ENCODE measurements around the gene MLLT6.

The MLLT6 gene

DNA sequence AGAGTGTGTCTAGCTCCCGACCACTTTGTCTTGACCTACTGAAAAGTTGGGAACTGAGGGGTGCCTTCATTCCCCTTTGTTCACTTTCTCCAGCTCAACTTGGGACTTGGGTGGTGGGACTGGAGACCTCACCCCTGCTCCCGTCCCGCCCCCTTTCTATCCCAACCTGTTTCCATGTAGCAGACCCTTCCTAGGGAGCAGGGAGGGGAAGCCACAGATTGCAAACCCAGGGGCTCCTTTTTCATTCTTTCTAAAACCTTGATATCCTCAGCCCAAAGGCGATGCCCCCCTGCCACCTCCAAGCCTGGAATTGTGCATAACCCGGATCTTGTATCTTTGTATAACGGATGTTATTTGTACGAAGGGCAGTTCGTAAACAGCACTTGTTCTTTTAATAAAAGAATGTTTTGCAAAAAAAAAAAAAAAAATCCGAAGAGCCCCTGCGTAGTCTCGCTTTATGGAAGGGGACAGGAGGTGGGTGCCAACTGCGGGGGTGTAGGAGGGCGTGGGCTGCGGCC, 24.4 kb downstream of the MLLT6 start:
- no peak for DNase-seq

- peak; percentile 87 for DNase-seq
These were observed 24.9 kb downstream of the MLLT6 start, which contains the start of gene CISD3 for GRCh38 chr17:38729886-38730525. CISD3 (plus strand) TSS chr17:38730341; CDS start chr17:38730359, 18 bp downstream.

DNA sequence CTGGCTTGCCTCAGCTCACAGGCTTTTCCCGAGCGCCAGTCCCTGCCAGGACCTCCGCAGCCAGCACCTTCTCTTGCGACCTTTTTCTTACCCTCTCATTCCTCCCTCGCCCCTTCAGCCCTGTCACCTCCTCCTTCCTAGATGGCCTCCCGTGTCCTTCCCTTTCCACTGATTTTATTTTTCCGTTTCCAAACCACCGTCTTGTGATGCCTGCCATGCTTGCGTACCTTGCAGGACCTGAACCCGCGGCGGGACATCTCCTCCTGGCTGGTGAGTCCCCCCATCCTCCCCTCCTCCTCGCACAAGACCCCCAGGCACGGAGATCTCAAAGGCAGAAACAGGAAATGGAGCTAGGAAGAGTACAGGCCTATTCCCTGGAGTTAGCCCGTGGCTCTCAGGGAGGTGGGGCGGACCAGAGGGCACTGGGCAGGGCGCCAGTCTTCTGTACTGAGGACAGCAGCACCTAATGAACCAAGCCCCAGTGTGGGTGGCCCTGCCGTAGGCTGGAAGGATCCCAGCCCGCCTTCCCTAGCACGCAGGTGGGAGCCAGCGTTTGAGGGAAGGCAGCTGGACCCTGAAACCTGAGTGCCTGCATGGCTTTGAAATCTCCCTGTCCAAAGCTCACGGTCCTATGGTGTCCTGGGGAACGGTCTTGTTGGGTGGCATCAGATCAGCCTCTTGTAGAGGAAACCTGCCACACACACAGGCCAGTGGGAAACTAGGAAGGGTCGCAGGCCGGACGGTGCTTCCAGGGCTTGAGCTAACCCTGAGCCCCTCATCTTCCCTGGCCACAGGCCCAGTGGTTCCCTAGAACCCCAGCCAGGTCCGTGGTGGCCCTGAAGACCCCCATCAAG, 25.7 kb downstream of the MLLT6 start:
- no peak for DNase-seq

- no peak for DNase-seq
These were observed 26.6 kb downstream of the MLLT6 start for GRCh38 chr17:38731526-38732294.

DNA sequence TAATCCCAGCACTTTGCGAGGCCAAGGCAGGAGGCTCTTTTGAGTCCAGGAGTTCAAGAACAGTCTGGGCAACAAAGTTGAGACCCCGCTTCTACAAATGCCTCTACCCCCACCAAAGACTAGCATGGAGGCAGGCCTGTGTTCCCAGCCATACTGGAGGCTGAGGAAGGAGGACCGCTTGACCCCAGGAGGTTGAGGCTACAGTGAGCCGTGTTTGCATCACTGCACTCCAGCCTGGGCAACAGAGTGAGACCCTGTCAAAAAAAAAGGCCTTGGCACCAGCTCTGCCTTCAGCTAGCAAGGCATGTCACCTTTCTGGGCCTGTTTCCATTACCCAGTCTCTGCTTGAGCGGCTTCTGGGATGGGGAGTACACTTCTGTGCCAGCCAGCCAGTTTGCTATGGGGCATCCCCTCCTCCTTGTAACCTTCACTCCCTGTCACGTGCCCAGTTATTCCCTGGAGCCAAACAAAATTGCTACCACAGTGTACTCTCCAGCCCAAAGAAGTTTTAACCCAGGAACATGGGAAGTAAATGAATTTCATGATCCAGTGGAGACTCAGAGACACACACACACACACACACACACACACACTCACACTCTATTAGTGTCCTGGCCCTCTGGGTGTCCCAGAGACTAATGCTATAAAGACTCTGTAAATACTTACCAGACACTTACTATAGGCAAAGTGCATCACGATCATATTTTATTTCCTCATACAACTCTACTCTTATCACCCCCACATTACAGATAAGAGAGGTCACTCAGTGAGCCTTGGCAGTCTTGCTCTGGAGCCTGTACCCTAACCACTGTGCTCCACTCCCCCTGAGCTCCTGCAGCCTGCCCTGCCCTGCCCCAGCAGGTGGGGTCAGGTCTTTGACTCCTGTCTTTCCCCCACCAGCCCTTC, 27.6 kb downstream of the MLLT6 start:
- DNase-seq = no peak

DNA sequence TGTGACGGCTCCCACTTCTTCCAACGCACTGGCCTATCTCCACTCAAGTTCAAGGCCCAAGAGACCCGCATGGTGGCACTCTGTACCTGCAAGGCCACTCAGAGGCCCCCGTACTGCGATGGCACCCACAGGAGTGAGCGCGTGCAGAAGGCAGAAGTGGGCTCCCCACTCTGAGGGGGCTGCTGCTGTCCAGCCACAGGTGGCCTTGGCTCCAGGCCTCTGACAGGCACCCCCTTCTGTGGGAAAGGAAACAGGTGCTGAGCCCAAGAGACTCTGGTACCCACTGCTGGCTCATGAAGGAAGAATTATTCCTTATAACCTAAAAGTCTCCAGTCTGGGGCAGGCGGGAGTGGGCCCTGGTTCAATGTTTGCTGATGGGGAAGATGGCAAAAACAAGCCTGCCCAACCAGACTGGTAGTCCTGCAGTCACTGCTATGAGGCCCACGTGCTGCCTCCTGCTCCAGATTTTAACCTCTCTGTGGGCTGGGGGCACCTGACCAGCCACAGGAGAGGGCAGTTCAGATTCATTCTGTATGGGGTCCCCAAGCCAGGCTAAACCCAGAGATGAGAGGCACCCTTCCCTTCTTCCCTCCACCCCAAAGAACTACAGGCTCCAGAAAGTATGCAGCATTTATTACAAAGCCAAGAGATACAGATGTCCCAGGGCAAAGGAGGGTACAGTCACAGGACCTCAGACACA, 28.4 kb downstream of the MLLT6 start:
- no peak for DNase-seq

DNA sequence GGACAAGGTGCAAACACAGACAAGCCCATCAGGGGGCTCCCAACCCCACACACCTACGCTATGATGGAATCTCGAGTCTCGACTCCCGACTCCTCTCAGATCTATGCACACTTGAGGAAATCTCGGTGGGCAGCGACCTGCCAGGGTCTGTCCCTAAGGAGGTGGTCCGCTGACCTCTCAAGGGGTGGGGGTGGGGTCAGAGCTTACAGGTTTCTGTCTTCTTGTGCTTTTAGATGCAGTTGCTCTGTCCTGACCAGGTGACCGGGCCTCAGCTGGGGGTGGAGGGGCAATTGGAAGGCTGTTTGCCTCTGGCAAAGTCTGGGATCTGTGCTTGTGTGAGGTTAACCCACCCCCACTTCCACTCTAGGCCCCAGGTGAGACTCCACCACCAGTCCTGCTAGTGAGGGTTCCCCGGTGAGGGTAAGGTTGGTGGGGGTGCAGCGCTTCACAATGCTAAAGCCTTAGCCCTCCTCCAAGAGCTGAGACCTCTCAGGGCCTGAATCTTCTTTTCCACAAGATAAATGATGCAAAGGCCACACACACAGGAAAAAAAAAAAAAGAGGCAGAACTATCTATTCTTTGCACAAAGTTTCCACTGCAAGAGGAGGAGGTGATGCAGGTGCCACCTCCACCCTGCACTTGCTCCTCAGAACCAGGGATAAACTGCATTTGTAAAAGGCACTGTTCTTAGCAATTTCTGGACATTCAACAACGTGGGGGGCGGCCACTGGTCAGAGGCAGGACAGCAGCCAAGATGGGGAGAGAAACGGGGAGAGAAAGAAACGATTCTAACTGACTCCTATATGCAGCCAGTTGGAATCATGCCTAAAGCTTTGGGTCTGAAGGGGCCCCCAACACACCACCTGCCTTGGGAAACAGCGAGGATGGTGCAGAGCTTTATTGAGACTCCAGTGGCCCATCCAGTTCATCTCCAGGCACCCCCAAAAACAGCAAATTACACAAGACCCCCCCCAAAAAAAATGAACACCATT, 29.2 kb downstream of the MLLT6 start:
- no peak for DNase-seq

DNA sequence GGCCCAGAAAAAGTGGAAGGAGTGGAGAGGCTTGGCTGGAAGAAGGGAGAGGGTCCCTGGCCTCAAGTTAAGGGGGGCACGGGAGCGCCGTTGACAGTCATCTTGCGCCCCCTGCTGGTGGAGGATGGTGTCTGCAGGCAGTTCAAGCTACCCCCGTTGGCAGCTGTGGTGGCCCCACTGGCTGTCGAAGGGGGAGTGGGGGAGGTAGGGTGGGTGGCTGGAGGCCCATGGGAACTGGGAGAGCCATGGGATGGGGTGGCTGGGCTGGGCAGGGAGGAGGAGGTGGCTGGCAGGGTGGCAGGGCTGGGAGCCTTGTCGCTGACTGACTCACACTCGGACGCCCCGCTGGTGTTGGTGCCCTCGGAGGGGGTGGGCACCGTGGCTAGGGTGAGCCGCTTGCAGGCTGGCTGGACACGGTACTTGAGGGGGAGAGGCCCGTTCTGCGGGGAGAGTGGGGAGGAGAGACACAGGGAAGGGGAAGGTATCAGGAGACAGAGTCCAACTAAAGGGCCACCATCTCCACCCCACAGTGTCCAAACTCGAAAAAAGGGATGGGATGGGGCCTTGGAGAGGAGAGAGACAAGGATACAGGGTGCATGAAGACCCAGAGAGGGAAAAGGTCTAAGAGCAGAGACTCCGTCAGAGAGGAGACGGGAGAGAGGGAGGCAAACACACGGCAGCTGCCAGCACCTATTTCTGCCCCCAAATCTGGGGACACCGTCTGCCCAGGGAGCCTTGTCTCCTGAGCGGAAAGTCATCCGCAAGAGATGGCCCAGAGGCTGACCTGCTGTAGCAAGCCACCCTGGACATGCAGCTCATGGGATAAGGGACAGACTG, 30.3 kb downstream of the MLLT6 start:
- DNase-seq = peak; percentile 80

DNA sequence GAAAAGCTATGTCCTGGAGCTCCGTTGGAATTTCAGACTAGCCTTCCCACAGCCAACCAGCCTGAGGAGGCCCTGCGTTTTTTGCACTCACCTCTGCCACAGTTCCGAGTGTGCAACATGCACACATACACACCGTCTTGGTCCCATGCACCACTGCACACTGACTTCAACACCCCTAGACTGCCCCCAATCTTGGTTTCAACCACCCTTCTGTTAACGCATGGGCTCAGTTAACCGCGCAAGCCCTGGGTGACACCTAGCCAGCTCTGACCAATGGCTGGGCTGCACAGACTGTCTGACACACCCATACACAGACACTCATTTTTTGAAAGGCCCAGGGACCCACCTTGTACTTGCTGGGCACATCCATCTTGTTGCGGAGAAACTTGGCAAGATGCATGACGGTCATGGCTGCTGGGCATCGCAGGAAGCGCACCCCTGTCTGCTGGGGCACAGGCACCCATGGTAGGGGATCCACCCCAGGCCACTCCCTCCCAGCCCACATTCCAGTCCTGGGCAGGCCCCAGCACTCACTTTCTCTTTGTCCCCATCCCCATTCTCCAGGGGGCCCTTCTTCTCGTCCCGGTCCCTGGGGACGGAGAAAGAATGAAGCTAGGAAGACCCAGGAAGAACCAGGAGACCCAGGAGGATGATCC, 33.1 kb downstream of the MLLT6 start:
- DNase-seq = no peak

DNA sequence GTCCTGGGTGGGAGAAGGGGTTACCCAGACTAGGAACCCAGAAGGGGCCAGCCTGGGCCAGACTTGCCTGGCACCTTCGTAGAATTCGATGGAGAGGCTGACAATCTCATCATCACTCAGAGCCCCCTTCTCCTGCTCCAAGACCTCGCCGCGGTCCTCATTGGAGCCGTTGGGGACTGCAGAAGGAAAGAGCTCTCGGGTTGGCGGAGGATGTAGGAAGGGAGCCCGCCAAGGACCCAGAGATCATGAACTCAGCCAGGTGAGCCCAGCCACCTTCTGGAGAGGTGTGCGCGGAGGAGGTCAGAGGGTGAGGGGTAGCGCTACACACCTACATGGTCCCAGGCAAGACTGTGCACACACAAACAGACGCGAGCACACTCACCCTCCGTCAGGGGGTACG, 33.6 kb downstream of the MLLT6 start:
- DNase-seq = no peak

- no peak for DNase-seq
These were observed 34.2 kb downstream of the MLLT6 start for GRCh38 chr17:38739305-38739704.

DNA sequence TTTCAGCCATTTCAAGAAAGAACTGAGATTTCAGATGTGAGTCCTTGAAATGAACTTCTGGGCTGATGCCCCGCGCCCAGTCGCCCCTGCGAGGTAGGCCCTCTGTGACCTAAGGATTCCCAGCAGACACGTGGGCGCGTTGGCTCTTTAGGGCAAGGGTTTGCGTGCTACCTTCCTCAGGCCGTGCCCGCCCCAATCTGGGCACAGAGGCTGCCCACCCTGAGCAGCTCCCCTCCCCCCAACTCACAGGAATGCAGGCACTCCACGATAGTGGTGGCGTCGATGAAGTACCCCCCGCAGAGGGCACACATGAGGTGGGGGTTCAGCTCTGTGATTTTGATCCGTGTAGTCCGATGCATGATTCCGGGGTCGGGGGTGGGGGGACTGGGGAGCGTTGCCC, 35.0 kb downstream of the MLLT6 start:
- DNase-seq = no peak

DNA sequence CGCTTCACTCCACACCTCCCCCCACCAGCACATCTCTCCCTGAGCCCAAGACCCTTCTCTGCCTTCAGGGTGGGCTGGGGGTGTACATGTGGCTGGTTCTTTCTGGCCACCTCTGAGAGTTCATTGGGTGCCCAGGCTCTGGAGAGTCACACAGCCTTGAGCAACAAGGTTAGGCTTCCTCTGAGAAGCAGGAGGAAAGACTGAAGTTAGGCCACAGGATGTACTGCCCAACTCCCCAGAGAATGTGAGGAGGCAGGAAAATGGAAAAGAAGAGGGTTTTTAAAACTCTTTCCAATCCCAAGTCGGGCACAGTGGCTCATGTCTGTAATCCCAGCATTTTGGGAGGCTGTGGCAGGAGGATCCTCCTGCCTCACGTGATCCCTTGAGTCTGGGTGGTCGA, 35.7 kb downstream of the MLLT6 start:
- no peak for DNase-seq

DNA sequence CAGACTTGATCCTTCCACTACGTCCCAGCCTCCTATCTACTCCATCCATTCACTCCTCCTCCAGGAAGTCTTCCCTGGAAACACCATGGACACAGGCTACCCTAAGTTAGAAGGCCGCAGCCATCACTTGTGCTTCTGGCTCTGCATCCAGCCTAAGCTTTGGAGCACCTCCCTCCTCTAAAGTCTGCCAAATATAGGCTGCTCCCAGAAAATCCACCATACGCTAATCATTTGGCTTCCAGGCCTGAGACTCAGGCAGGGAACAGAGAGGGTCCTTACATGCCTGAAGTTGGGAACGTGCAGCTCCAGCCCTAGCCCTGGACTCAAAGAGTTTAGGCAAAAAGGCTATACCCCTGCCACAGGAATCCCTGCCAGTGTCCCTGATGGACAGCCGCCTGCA, 36.4 kb downstream of the MLLT6 start:
- no peak for DNase-seq

- DNase-seq = no peak
These were observed 36.9 kb downstream of the MLLT6 start for GRCh38 chr17:38741921-38742410.

DNA sequence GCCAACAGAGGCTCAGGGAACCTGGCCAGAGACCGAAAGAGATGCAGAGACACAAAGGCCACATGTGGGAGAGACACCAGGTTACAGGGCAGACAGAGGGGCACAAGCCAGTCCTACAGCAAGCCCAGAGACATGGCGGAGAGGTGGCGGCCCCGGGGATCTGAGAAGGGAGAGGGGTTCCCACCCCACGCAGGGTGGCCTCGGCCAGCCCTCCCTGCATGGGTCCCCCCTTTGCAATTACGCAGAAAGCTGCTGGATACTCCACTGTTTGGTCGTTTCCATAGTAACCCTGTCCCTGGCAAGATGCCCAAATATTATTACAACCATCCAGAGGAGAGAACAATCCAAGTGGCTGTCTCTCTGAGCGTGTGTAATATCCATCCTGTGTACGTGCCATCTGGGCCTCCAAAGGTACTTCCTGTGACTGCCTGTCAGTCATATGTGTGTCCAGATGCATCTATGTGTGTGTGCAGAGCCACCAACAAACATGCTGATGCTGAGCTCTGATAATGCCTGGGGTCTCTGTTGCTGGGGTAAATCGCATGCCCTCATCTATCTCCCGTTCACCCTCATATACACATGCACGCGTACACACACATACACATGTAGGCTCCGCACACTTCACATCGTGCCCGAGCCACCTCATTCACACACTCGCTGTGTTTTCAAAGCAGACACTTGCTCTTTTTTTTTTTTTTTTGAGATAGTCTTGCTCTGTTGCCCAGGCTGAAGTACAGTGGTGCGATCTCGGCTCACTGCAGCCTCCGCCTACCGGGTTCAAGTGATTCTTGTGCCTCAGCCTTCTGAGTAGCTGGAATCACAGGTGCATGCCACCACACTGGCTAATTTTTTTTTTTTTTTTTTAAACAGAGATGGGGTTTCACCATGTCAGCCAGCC, 37.6 kb downstream of the MLLT6 start:
- DNase-seq = no peak

DNA sequence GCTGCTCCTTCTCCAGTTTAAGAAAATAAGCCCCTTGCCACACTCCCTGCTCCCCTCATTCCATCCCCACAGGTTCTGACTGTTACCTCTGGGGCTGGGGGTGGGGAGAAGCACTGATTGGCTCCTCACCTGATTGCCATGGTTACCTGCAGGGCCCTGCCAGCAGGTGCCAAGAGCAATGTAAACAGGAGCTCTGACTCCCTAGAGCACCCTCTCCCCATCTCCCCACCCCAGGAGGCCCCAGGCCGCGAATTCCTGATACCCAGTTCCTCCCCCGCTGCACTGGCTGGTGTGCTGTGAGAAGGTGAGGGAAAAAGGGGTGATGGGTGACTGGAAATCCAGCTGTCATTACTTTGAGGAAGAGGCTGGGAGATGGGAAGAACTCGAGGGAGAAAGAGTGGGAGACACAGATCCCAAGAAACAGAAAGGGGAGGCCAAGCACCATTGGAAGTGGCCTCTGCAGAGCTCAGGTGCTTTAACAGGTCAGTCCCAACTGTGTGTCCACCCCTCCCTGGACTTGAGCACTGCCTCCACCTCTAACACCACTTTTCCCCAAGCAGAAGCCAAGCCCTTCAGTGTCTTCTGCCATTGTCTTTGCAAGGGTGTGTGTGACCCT, 38.6 kb downstream of the MLLT6 start:
- DNase-seq = no peak

Measured in activated T-cell treated with anti-CD3 and anti-CD28 coated beads, Interleukin-2, amount 50 U/mL, for 1 hour (primary cell).